Stimulated activated CD4-positive, alpha-beta T cell treated with anti-CD3 and anti-CD28 coated beads, Interleukin-4, amount 100 ng/mL, for 1 hour (primary cell): ENCODE results near the gene GPR137.
"Not testable (repeated sequence)": the region's sequence is repeated elsewhere in the genome, so short reads cannot be mapped to it uniquely, and the experiment has no call there.

Experiments used
- DNase-seq: peaks from one replicate; pipeline ENCODE4 v3.0.0-alpha.2; 2020

Gene GPR137

DNA sequence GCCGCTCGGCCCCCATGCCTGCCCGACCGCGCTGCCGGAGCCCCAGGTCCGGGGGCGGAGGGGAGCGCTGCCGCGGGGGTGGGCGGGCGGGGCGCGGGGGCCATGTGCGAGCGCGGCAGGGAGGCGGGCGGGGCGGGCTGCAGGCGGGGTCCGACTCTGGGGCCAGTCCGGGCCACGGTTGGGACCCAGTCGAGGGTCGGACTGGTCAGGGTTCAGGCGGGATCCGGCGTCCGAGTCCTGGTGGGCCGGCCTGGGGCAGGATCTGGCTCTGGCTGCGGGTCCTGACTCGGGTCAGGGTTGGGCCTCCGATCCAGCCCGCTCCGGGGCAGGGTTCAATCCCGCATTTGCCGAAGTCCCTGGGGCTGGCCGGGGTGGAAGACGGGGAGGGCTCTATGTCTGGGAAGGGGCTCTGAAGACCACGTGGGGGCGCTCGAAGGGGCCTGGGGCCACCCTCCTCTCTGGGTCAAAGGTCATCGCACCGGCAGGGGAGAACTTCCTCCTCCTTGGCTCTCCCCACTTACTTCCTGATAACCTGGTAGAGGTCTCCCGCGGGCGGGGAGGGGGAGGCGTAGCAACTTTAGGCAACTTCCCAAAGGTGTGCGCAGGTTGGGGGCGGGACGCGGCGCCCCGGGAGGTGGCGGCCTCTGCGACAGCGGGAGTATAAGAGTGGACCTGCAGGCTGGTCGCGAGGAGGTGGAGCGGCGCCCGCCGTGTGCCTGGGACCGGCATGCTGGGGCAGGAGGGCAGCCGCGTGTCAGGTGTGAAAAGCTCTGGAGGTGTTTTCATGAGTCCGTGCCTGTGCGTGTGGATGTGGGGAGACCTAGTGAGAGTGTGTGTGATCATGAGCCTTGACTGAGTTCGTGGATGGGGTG is 20.3 kb downstream of the GPR137 start:
- peak; percentile 72 for DNase-seq

DNA sequence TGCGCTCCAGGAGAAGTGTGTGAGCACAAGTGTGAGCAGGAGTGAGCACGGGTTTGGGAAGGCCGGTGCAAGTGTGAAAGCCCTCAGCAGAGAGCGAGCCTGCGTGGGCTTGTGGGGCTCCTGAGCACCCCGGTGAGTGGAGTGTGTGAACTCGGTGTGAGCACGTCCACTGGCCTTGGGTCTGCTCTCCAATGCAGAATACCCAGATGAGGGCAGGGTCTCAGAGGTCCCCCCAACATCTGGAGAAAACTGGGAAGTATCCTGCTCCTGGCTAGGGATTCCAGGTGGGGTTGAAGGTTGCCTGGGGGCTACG is 20.9 kb downstream of the GPR137 start:
- no peak for DNase-seq

DNA sequence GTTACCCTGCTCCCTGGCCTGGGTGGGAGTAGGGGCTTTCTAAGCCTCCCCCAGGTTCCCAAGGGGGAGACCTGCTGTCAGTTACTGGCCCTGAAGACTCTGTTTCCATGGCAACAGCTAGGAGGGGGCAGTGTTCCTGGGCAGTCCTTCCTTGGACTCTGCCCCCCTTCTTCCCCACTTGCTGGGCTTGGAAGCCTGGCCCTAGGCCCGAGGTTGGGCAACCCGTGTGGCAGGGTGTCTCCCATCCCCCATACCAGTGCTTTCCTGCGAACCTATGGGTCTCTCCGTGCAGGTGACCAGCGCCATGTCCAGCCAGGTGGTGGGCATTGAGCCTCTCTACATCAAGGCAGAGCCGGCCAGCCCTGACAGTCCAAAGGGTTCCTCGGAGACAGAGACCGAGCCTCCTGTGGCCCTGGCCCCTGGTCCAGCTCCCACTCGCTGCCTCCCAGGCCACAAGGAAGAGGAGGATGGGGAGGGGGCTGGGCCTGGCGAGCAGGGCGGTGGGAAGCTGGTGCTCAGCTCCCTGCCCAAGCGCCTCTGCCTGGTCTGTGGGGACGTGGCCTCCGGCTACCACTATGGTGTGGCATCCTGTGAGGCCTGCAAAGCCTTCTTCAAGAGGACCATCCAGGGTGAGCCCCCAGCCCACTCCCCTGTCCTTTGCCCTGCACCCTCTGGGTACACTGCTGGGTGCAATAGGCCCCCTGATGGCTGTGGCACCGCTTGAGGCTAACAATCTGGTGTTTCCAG is 21.4 kb downstream of the GPR137 start:
- no peak for DNase-seq

DNA sequence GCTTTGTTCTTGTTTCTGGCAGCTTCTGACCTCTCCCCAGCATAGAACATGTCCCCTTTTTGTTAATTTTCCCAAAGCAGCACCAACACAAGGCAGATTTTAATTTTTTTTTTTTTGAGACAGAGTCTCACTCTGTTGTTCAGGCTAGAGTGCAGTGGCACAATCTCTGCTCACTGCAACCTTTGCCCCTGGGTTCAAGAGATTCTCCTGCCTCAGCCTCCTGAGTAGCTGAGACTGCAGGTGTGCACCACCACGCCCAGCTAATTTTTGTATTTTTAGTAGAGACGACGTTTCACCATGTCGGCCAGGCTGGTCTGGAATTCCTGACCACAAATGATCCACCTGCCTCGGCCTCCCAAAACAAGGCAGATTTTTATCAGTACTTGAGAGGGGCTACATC is 22.1 kb downstream of the GPR137 start:
- not testable (repeated sequence) for DNase-seq

DNA sequence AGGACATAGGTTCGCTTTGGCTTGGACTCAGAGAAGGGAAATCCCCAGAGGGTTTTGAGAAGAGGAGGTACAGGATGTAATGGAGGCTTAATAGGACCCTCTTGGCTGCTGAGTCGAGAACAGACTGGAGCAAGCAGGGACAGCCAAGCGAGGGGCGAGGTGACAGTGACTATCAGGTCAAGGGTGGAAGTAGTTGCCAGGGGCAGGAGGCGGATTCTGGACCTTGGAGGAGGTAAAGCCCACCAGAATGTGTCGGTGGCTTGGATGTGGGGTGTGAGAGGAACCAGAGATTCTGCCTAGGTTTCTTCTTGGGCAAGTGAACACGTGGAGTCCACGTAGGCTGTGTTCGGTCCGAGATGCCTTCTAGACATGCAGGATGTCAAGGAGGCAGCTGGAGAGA is 27.3 kb downstream of the GPR137 start:
- DNase-seq = no peak

DNA sequence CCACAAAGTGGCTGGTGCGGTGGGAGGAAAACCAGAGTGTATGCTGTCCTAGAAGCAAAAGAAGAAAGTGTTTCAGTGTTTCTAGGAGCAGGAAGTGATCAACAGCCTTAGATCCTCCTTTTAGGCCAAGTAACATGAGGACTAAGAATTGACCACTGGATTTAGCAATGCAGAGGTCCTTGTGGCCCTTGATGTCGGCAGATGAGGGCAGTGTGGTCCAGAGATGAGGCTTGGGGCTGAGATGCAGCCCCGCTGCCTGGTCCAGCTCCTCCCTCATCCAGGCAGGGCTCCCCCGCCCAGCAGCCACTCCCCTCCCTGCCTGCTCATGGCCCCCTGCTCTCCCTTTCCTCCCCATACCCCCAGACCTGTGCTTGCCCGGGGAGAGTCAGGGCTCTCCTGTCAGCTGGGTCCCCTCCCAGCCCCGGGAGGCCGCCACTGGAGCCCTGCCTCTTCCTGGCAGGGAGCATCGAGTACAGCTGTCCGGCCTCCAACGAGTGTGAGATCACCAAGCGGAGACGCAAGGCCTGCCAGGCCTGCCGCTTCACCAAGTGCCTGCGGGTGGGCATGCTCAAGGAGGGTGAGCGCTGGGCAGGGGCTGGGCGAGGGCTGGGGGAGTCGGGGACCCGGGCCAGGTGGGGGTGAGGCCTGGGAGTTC is 28.0 kb downstream of the GPR137 start:
- no peak for DNase-seq

DNA sequence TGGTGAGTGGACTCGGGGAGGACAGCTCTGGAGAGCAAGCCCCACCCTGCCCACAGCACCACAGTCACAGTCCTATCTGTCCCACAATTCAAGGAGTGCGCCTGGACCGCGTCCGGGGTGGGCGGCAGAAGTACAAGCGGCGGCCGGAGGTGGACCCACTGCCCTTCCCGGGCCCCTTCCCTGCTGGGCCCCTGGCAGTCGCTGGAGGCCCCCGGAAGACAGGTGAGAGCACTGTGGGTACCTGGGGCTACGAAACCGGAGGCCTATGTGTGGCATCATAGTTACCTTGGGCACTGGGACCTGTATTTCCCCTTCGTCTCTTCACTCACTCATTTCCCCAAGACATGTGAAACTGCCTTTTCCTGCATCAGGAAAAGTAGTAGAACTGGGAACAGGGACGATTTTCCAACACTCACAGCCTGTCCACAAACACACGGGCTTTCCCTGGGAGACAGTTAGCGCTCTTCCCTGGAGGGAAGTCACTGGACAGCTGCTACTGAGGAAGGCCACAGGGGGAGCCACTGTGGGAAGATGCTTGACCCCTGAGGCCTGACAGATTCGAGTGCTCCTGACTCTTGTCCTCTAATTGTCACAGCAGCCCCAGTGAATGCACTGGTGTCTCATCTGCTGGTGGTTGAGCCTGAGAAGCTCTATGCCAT is 28.6 kb downstream of the GPR137 start:
- DNase-seq = no peak

DNA sequence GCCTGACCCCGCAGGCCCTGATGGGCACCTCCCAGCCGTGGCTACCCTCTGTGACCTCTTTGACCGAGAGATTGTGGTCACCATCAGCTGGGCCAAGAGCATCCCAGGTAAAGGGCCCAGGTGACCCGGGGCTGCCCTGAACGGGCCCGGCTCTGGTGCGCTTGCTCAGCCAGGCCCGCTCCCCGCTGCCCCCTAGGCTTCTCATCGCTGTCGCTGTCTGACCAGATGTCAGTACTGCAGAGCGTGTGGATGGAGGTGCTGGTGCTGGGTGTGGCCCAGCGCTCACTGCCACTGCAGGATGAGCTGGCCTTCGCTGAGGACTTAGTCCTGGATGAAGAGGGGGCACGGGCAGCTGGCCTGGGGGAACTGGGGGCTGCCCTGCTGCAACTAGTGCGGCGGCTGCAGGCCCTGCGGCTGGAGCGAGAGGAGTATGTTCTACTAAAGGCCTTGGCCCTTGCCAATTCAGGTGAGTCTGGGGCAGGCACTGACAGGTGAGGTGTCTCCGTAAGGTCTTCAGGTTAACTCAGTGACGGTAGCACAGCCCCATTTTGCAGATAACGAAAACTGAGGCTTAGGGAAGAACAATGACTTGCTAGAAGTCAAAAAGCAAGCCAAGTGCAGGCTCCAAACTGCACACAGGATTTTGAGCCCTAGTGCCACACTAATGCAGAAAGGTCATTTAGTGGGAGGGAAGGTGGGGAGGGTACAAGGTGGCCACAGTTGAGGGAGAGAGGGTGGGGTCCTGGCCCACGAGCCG is 29.3 kb downstream of the GPR137 start:
- DNase-seq = no peak

DNA sequence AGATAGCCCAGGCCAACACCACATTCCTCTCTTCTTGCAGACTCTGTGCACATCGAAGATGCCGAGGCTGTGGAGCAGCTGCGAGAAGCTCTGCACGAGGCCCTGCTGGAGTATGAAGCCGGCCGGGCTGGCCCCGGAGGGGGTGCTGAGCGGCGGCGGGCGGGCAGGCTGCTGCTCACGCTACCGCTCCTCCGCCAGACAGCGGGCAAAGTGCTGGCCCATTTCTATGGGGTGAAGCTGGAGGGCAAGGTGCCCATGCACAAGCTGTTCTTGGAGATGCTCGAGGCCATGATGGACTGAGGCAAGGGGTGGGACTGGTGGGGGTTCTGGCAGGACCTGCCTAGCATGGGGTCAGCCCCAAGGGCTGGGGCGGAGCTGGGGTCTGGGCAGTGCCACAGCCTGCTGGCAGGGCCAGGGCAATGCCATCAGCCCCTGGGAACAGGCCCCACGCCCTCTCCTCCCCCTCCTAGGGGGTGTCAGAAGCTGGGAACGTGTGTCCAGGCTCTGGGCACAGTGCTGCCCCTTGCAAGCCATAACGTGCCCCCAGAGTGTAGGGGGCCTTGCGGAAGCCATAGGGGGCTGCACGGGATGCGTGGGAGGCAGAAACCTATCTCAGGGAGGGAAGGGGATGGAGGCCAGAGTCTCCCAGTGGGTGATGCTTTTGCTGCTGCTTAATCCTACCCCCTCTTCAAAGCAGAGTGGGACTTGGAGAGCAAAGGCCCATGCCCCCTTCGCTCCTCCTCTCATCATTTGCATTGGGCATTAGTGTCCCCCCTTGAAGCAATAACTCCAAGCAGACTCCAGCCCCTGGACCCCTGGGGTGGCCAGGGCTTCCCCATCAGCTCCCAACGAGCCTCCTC is 30.2 kb downstream of the GPR137 start:
- not testable (repeated sequence) for DNase-seq

DNA sequence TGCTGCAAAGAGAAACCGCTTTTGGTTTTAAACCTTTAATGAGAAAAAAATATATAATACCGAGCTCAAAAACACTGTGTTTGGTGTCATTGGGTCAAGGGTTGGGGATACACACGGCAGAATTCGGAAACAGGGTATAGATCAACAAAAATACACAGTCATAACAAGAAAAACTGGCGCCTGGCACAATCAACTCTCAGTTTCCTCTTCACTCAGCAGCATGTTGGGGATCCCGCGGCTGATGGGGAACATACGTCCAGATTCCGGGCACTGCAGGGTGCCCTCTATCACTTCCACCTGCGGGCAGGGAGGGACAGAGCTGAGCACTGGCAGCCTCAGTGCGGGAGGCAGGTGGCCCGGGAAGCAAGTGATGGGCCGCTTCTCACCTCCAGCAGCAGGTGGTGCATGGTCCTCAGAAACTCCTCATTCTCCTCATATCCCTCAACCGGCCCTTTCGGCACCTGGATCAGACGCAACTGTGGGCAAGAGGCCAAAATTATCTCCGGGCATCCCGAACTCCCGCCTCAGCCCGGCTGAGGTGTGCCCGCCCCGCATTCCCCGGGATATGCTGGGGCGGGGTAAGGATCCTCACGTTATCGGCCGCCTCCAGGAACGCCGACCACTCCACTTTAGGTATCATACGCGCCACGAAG is 31.1 kb downstream of the GPR137 start:
- DNase-seq = peak; percentile 28

DNA sequence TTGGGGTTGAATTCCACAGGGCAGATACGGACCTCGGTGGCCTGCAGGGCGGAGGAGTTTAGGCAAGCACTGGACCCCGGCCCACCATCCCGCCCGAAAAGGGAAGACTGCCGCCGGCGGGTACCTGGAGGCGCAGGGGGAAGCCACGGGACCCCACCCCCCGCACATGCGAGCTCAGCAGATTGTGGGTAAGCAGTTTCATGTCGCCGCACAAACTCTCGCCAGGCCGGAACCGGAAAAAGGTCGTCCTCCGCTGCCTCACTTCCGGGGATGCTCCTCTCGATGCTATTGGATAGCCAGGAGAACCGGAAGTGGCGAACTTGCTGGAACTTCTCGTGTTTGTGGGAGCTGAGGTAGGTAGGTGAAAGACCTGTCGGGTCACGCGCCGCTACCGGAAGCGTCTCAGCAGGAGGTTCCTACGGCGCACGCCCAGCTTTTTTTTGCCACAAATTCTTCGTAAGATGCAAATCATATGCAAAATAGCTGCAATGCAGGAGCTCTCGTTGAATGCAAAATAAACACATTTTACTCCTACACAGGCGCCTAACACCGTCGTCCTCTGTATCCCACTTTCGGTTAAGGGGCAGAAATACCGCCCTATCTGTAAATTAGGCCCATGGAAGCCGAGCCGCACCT is 31.8 kb downstream of the GPR137 start, which contains the start of gene TRMT112:
TRMT112 (minus strand) TSS at position 235 of the 636 bp plus-strand sequence; CDS start at position 202, 33 bp downstream.
- peak; percentile 92 for DNase-seq

DNA sequence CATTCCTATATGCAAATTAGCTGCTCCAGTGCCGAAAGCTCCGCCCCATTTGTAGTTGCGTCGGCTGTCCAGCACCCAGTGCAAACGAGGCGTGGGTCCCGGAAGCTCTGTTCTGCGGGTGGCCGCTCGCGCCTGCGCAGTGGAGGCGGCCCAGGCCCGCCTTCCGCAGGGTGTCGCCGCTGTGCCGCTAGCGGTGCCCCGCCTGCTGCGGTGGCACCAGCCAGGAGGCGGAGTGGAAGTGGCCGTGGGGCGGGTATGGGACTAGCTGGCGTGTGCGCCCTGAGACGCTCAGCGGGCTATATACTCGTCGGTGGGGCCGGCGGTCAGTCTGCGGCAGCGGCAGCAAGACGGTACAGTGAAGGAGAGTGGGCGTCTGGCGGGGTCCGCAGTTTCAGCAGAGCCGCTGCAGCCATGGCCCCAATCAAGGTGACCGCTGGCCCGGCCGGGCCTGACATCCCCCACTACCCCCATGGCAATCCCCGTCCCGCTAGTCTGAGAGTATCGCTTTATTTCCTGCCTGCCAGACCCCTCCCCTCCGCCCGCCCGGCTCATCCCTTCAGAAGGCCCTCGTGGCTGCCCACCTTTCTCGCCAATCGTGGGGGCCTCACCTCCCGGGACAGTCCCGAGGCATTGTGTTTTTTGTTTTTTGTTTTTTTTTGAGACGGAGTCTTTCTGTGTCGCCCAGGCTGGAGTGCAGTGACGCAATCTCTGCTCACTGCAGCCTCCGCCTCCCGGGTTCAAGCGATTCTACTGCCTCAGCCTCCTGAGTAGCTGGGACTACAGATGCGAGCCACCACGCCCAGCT is 32.5 kb downstream of the GPR137 start, which contains the start of gene PRDX5:
PRDX5 (plus strand) TSS at position 161 of the 805 bp plus-strand sequence; CDS start at position 256, 95 bp downstream.
- DNase-seq = peak; percentile 91

DNA sequence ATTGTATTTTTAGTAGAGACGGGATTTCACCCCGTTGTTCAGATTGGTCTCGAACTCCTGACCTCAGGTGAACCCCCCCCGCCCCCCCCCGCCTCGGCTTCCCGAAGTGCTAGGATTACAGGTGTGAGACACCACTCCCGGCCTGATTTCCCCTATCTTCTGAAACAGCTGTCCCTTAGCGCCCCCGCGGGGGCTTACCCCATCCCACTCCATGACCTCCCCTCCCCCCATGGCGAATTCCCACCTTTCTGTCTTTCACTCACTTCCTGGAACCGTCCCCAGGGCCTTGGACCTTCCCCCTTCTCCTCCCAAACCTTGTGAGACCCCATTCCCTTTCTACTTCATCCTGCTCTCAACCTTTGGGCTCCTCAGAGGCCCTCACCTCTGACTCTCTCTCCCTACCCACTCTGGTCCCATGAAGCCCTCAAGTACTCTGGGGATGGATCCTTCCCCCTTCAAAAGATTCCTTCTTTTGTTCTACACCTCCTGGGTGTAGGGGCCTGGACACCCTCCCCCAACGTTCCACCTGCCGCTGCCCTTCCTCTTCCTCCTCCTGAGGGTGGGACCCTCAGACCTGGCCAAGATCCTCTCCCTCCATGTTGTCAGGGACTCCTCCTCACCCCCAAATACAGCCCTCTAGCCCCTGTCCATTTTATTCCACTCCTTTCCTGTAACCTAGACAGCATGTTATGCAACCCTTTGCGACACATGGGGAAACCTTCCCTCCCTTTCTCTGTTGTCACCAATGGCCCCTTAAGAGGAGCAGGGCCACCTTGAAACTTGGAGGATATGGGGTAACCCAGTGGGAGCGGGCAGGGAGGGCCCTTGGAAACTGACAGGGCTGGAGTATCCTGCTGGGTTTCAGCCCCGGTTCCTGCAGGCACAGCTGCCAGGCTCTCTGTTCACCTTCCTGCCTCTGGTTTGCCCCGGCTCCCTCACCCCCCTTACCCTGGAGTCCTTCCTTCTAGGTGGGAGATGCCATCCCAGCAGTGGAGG is 33.4 kb downstream of the GPR137 start:
- no peak for DNase-seq

DNA sequence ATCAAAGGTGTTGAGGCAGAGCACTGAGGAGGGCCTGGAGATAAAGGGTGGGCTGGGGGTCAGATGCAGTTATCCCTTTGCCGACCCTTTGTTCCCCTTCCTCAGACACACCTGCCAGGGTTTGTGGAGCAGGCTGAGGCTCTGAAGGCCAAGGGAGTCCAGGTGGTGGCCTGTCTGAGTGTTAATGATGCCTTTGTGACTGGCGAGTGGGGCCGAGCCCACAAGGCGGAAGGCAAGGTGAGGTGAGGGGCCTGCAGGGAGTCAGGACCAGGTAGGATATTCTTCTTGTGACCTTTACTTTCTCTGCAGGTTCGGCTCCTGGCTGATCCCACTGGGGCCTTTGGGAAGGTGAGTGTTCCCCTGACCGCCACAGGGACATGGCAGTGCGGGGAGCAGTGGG is 34.9 kb downstream of the GPR137 start:
- no peak for DNase-seq

DNA sequence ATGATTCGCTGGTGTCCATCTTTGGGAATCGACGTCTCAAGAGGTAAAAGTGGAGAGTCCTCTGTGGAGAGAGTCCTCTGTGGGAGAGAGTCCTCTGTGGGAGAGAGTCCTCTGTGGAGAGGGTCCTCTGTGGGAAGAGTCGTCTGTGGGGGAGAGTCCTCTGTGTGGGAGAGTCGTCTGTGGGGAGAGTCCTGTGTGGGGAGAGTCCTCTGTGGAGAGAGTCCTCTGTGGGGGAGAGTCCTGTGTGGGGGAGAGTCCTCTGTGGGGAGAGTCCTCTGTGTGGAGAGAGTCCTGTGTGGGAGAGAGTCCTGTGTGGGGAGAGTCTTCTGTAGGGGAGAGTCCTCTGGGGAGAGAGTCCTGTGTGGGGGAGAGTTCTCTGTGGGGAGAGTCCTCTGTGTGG is 35.4 kb downstream of the GPR137 start:
- DNase-seq = no peak

DNA sequence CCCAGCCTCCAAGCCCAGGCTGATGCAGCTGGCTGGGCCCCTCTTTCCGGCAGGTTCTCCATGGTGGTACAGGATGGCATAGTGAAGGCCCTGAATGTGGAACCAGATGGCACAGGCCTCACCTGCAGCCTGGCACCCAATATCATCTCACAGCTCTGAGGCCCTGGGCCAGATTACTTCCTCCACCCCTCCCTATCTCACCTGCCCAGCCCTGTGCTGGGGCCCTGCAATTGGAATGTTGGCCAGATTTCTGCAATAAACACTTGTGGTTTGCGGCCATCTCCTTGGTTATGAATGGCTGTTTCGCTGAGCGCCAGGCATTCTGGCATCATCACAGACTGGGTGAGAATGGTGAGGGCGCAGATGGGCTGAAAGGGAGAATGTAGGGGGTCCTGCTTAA is 35.9 kb downstream of the GPR137 start:
- DNase-seq = no peak

DNA sequence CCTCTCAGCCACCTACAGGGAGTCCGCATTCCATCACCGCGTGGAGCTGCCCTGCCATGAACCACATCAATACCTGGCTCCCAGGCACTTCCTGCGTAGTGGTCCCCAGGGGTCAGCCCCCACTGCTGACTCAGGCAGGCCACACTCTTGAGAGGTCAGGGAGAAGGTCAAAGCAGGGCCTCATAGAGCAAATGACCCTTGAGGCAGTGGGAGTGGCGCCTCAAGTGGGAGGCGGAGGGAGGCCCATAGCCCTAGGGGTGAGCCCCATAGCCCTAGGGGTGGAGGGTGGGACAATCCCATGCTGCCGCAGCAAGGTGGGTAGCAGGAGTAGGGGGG is 37.2 kb downstream of the GPR137 start:
- no peak for DNase-seq

DNA sequence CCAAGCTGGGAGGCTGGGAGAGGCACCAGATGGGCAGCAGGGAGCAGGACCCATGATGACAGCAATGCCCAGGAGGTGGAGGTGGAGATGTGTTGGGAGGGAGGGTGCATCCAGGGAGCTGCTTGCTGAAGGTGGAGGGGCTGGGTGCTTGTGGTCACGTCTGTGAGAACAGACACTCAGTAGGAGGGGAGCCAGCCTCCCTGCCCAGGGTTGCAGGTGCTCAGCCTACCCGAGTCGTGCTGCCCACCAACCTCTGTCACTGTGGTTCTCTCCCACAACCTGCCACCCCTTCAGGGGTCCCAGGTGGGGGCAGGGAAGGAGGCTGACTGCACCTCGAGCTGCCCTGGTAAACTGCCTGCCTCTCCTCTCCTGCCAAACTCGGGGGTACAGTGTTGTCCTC is 37.7 kb downstream of the GPR137 start:
- DNase-seq = no peak
